ENCODE data around the gene PARD3. TPM values are rescaled to one million over a fixed set of nuclear protein-coding genes. Genes with fewer than 3 reads are reported as not detected.

Gene PARD3
- total and polyA plus RNA-seq, 2 donors (not counting 1 experiment from before 2014, with no cell fraction given), result 24.0 to 46.4 TPM

DNA sequence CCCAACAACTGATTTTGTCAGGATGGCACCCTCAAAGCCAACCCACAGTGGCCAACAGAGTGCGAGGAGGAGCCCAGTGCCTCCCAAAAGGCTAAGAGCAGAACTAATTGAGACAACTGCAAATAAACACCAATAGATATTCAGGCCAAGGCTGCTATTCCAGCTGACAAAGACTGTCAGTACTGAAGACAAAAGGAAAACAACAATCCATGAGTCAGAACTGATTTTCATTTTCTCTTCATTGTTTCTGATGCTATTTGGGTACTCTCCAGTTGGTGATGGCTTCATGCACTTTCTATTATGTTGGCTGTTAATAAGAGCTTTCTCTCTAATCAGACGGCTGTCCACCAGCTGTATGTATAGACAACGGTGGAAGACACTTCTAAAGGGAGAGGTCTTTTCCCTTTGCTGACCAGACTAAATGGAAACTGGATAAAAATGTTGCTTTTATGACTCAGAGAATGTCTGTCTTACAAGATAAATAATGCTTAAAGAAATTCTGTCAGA is 515.9 kb downstream of the PARD3 start:
- H3K4me3 ChIP-seq (replicated peaks in 1 of 4; ENCODE audit: control extremely low read depth in 1 of 4, insufficient read depth in 1 of 4, low read depth in 3 of 4, low read length in 4 of 4), result no peak overlapping the region
- H3K4me2 ChIP-seq (ENCODE audit: extremely low read depth, insufficient read depth, low read length), result no peak overlapping the region
- peak; percentile 55 to 72 for DNase-seq (ENCODE audit: low read depth in 2 of 2)
- H4K20me1 ChIP-seq (ENCODE audit: control insufficient read depth, extremely low read depth, insufficient read depth, low read length), result no peaks in the 10 kb centered on the region
- no peaks in the 10 kb centered on the region for H3K27me3 ChIP-seq (ENCODE audit: control insufficient read depth, insufficient read depth, low read length)
- H3K27ac ChIP-seq (ENCODE audit: insufficient read depth, low read length), result no peak overlapping the region
- H3K4me1 ChIP-seq (ENCODE audit: control insufficient read depth, extremely low read depth, insufficient read depth, low read length), result no peaks in the 10 kb centered on the region
- H3K9ac ChIP-seq (ENCODE audit: insufficient read depth, low read length), result no peak overlapping the region
- H3K79me2 ChIP-seq (ENCODE audit: control insufficient read depth, insufficient read depth, low read length), result no peaks in the 10 kb centered on the region
- no peaks in the 10 kb centered on the region for H3K36me3 ChIP-seq (ENCODE audit: control insufficient read depth, insufficient read depth, low read length)
- H3K9me3 ChIP-seq (ENCODE audit: control insufficient read depth, insufficient read depth, low read depth, low read length), result no peaks in the 10 kb centered on the region
- no peak for TF ChIP-seq EZH2 (IDR thresholded peaks at IDR 0.05; ENCODE audit: low read length, missing control alignments)
- TF ChIP-seq, protein P1, sequence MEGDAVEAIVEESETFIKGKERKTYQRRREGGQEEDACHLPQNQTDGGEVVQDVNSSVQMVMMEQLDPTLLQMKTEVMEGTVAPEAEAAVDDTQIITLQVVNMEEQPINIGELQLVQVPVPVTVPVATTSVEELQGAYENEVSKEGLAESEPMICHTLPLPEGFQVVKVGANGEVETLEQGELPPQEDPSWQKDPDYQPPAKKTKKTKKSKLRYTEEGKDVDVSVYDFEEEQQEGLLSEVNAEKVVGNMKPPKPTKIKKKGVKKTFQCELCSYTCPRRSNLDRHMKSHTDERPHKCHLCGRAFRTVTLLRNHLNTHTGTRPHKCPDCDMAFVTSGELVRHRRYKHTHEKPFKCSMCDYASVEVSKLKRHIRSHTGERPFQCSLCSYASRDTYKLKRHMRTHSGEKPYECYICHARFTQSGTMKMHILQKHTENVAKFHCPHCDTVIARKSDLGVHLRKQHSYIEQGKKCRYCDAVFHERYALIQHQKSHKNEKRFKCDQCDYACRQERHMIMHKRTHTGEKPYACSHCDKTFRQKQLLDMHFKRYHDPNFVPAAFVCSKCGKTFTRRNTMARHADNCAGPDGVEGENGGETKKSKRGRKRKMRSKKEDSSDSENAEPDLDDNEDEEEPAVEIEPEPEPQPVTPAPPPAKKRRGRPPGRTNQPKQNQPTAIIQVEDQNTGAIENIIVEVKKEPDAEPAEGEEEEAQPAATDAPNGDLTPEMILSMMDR (conservative IDR thresholded peaks at IDR 0.05 in 1 of 2, IDR thresholded peaks at IDR 0.05 in 1 of 2; ENCODE audit: low read depth in 1 of 2, low read length in 2 of 2), result no peak
- no peak overlapping the region for H2AFZ ChIP-seq (ENCODE audit: low read length)

DNA sequence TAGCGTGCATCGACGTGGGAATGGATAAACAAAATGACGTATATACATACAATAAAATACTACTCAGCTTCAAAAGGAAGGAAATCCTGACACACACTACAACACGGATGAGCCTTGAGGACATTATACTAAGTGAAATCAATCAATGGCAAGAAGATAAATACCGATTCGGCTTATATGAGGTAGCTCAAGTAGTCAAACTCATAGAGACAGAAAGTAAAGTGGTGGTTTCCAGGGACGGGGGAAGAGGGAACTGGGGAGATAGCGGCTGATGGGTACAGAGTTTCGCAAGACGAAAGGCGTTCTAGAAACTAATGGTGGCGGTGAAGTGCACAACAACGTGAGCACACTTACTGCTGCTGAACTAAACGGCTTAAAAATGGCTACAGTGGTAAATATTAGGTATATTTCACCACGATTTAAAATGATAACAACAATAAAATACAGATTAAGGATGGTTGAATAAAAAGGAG is 516.7 kb downstream of the PARD3 start:
- no peak overlapping the region for H3K9ac ChIP-seq (ENCODE audit: insufficient read depth, low read length)
- no peaks in the 10 kb centered on the region for H3K79me2 ChIP-seq (ENCODE audit: control insufficient read depth, insufficient read depth, low read length)
- no peak overlapping the region for H3K27ac ChIP-seq (ENCODE audit: insufficient read depth, low read length)
- H3K27me3 ChIP-seq (ENCODE audit: control insufficient read depth, insufficient read depth, low read length), result no peaks in the 10 kb centered on the region
- DNase-seq (ENCODE audit: low read depth in 2 of 2), result no peak
- no peaks in the 10 kb centered on the region for H4K20me1 ChIP-seq (ENCODE audit: control insufficient read depth, extremely low read depth, insufficient read depth, low read length)
- no peak for TF ChIP-seq EZH2 (IDR thresholded peaks at IDR 0.05; ENCODE audit: low read length, missing control alignments)
- TF ChIP-seq, protein P1 (conservative IDR thresholded peaks at IDR 0.05 in 1 of 2, IDR thresholded peaks at IDR 0.05 in 1 of 2; ENCODE audit: low read depth in 1 of 2, low read length in 2 of 2), result no peak
- H3K9me3 ChIP-seq (ENCODE audit: control insufficient read depth, insufficient read depth, low read depth, low read length), result no peaks in the 10 kb centered on the region
- H3K4me3 ChIP-seq (replicated peaks in 1 of 4; ENCODE audit: control extremely low read depth in 1 of 4, insufficient read depth in 1 of 4, low read depth in 3 of 4, low read length in 4 of 4), result no peak overlapping the region
- H3K36me3 ChIP-seq (ENCODE audit: control insufficient read depth, insufficient read depth, low read length), result no peaks in the 10 kb centered on the region
- H3K4me1 ChIP-seq (ENCODE audit: control insufficient read depth, extremely low read depth, insufficient read depth, low read length), result no peaks in the 10 kb centered on the region
- no peak overlapping the region for H3K4me2 ChIP-seq (ENCODE audit: extremely low read depth, insufficient read depth, low read length)
- no peak overlapping the region for H2AFZ ChIP-seq (ENCODE audit: low read length)

DNA sequence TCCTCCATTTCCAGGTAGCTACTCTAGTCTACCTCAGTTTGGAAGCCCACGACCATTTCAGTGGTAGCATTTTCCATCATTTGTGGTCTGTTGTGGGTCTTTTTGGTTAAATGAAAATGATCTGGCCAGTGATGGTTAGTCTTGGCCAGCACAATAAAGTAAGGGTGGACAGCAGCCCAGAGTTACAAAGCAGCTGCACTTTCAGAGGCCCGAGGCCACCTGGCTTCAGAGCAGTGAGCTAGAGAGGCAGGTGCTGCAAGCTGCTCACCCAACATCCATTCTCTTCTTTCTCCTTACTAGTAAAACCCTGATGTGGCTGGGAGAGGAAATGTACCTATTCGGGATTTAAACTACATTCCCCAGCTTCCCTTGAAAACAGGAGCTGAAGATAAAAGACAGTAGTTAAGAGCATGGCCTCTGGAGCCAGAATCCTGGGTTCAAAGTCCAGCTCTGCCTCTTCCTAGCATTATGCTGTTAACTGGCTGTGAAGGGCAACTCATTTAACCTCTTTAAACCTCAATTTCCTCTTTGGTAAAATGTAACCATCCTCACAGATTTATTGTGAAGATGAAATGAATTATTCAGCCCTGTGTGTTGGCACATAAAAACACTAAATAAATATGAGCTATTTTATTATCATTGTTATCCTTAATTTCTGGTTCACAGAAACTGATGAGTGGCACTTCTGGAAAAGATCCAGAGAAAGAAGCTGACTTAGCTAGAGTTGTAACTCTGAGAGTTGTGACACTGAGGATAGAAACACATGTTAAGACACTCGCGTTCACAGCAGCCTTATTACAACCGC is 517.4 kb downstream of the PARD3 start:
- no peak overlapping the region for H3K27ac ChIP-seq (ENCODE audit: insufficient read depth, low read length)
- H3K9me3 ChIP-seq (ENCODE audit: control insufficient read depth, insufficient read depth, low read depth, low read length), result no peaks in the 10 kb centered on the region
- TF ChIP-seq EZH2 (IDR thresholded peaks at IDR 0.05; ENCODE audit: low read length, missing control alignments), result no peak
- TF ChIP-seq, protein P1 (conservative IDR thresholded peaks at IDR 0.05 in 1 of 2, IDR thresholded peaks at IDR 0.05 in 1 of 2; ENCODE audit: low read depth in 1 of 2, low read length in 2 of 2), result no peak
- no peak overlapping the region for H3K4me2 ChIP-seq (ENCODE audit: extremely low read depth, insufficient read depth, low read length)
- H3K4me1 ChIP-seq (ENCODE audit: control insufficient read depth, extremely low read depth, insufficient read depth, low read length), result no peaks in the 10 kb centered on the region
- H3K27me3 ChIP-seq (ENCODE audit: control insufficient read depth, insufficient read depth, low read length), result no peaks in the 10 kb centered on the region
- H3K79me2 ChIP-seq (ENCODE audit: control insufficient read depth, insufficient read depth, low read length), result no peaks in the 10 kb centered on the region
- no peak overlapping the region for H3K9ac ChIP-seq (ENCODE audit: insufficient read depth, low read length)
- H4K20me1 ChIP-seq (ENCODE audit: control insufficient read depth, extremely low read depth, insufficient read depth, low read length), result no peaks in the 10 kb centered on the region
- no peaks in the 10 kb centered on the region for H3K36me3 ChIP-seq (ENCODE audit: control insufficient read depth, insufficient read depth, low read length)
- H2AFZ ChIP-seq (ENCODE audit: low read length), result no peak overlapping the region
- H3K4me3 ChIP-seq (replicated peaks in 1 of 4; ENCODE audit: control extremely low read depth in 1 of 4, insufficient read depth in 1 of 4, low read depth in 3 of 4, low read length in 4 of 4), result no peak overlapping the region
- DNase-seq (ENCODE audit: low read depth in 2 of 2), result peak in 1 of 2 donors; percentile 90

Data from fibroblast of lung (primary cell).